Measurements from ENCODE around the gene PLEKHM3. TPM values are rescaled to one million over a fixed set of nuclear protein-coding genes. Genes with fewer than 3 reads are reported as not detected.

Gene PLEKHM3
- total and polyA plus RNA-seq, 2 of the 13 experiments (the other 11 are each of a cell fraction or from before 2014, with no cell fraction given): 4.5 to 4.7 TPM

DNA sequence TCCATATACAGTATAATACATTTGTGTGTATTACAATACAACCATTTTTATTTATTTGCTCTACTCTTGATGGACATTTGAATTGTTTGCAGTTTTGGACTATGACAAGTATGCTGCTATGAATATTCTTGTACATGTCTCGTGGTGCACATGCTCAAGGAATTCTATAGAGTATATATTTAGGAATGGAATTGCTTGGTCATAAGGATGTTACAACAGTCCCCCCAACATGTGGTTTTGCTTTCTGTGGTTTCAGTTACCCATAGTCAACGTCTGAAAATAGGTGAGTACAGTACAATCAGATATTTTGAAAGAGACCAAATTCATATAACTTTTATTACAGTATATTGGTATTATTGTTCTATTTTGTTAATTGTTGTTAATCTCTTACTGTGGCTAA lies 24.1 kb upstream of the PLEKHM3 start:
- Histone ChIP-seq H3K4me3 (replicated peaks in 1 of 3; ENCODE audit: insufficient read depth in 1 of 3, low read depth in 2 of 3, low read length in 3 of 3) (no peak overlapping the region), H3K4me1 (ENCODE audit: insufficient read depth, low read length) (peaks cover 9% of the 10 kb centered on the region), H3K9ac (ENCODE audit: insufficient read depth, low read depth, low read length) (no peak overlapping the region), H3K79me2 (ENCODE audit: insufficient read depth, low read length) (no peaks in the 10 kb centered on the region), H2AFZ (ENCODE audit: low read length) (no peak overlapping the region), H3K27me3 (ENCODE audit: control insufficient read depth in 1 of 2, insufficient read depth in 2 of 2, low read length in 2 of 2) (peaks cover 0 to 6% of the 10 kb centered on the region in 2 experiments; a peak in 1 of 5 replicates), H4K20me1 (ENCODE audit: insufficient read depth, low read length) (no peaks in the 10 kb centered on the region), H3K9me3 (ENCODE audit: low read length) (no peaks in the 10 kb centered on the region), H3K27ac (ENCODE audit: extremely low read length, insufficient read depth, low read length) (no peak overlapping the region), H3K36me3 (replicated peaks in 1 of 2; ENCODE audit: control insufficient read depth in 1 of 2, insufficient read depth in 2 of 2, low read length in 2 of 2) (no peaks in the 10 kb centered on the region), H3K4me2 (ENCODE audit: low read depth, low read length) (no peak overlapping the region)
- intact Hi-C loops (cut with micrococcal nuclease; ENCODE audit: unreplicated experiment) (no loop called here), in situ Hi-C loops (cut with HindIII; ENCODE audit: extremely low pct_ligation_motif_present, low pct_unique_long_range_greater_than_20kb) (no loop called here)
- ChIA-PET CTCF (ENCODE audit: low intra/inter-chr PET ratio, low total read pairs) (no interaction called here), POLR2A (no interaction called here)
- ATAC-seq: no peak
- BruUV-seq (replicated peaks): no TSS peak
- TF ChIP-seq ZNF567 (CRISPR knock-in tag; IDR thresholded peaks at IDR 0.05; ENCODE audit: borderline replicate concordance): no peak
- 3% methylated on average over 2 of the region's 2 CpGs for WGBS (ENCODE audit: low lambda C conversion rate)
- no peak for DNase-seq (ENCODE audit: low spot score)
- no peak for FAIRE-seq

DNA sequence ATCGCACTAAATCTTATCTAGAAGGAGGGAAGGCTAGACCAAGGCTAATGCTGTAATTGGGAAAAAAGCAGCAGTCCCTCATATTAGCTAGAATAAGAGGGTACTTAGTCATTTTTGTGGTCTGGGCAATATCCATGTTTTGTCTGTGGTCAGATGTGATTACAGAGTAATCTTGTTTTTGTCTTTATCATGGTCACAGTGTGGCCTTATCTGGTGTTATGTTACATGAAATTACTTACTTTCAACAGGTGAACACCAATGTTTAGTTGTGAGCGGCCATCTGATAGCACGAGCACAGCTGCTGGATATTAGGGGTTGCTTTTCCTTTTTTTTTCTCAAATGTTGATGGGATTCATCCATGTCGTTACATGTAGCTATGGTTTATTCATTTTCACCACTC lies 23.7 kb upstream of the PLEKHM3 start:
- no peak overlapping the region for H3K9ac ChIP-seq (ENCODE audit: insufficient read depth, low read depth, low read length)
- no peak for FAIRE-seq
- BruUV-seq (replicated peaks): no TSS peak
- in situ Hi-C loops (cut with HindIII; ENCODE audit: extremely low pct_ligation_motif_present, low pct_unique_long_range_greater_than_20kb): no loop called here
- no peak overlapping the region for H3K4me3 ChIP-seq (replicated peaks in 1 of 3; ENCODE audit: insufficient read depth in 1 of 3, low read depth in 2 of 3, low read length in 3 of 3)
- CTCF ChIA-PET (ENCODE audit: low intra/inter-chr PET ratio, low total read pairs): no interaction called here
- no peak overlapping the region for H3K4me2 ChIP-seq (ENCODE audit: low read depth, low read length)
- no peak overlapping the region for H2AFZ ChIP-seq (ENCODE audit: low read length)
- H3K4me1 ChIP-seq (ENCODE audit: insufficient read depth, low read length): peaks cover 9% of the 10 kb centered on the region
- H3K36me3 ChIP-seq (replicated peaks in 1 of 2; ENCODE audit: control insufficient read depth in 1 of 2, insufficient read depth in 2 of 2, low read length in 2 of 2): no peaks in the 10 kb centered on the region
- intact Hi-C loops (cut with micrococcal nuclease; ENCODE audit: unreplicated experiment): no loop called here
- 21% methylated on average over 4 of the region's 4 CpGs for WGBS (ENCODE audit: low lambda C conversion rate)
- DNase-seq (ENCODE audit: low spot score): no peak
- H3K79me2 ChIP-seq (ENCODE audit: insufficient read depth, low read length): no peaks in the 10 kb centered on the region
- no peak overlapping the region for H3K27ac ChIP-seq (ENCODE audit: extremely low read length, insufficient read depth, low read length)
- POLR2A ChIA-PET: no interaction called here
- peaks cover 0 to 6% of the 10 kb centered on the region in 2 experiments; a peak in 1 of 5 replicates for H3K27me3 ChIP-seq (ENCODE audit: control insufficient read depth in 1 of 2, insufficient read depth in 2 of 2, low read length in 2 of 2)
- H3K9me3 ChIP-seq (ENCODE audit: low read length): no peaks in the 10 kb centered on the region
- ATAC-seq: no peak
- no peaks in the 10 kb centered on the region for H4K20me1 ChIP-seq (ENCODE audit: insufficient read depth, low read length)
- TF ChIP-seq SMAD1 (CRISPR knock-in tag; IDR thresholded peaks at IDR 0.05; ENCODE audit: borderline replicate concordance, low read depth) (no peak), GTF3A (CRISPR knock-in tag; conservative IDR thresholded peaks at IDR 0.05) (no peak), ZNF724P (CRISPR knock-in tag; IDR thresholded peaks at IDR 0.05; ENCODE audit: borderline replicate concordance) (no peak), ZNF772 (CRISPR knock-in tag; IDR thresholded peaks at IDR 0.05) (no peak), HIVEP1 (CRISPR knock-in tag; IDR thresholded peaks at IDR 0.05) (no peak), RFXANK (CRISPR knock-in tag; IDR thresholded peaks at IDR 0.05) (no peak), NR2F1 (CRISPR knock-in tag; IDR thresholded peaks at IDR 0.05) (no peak), ZNF124 (CRISPR knock-in tag; IDR thresholded peaks at IDR 0.05) (no peak)
- TF ChIP-seq, protein P1, sequence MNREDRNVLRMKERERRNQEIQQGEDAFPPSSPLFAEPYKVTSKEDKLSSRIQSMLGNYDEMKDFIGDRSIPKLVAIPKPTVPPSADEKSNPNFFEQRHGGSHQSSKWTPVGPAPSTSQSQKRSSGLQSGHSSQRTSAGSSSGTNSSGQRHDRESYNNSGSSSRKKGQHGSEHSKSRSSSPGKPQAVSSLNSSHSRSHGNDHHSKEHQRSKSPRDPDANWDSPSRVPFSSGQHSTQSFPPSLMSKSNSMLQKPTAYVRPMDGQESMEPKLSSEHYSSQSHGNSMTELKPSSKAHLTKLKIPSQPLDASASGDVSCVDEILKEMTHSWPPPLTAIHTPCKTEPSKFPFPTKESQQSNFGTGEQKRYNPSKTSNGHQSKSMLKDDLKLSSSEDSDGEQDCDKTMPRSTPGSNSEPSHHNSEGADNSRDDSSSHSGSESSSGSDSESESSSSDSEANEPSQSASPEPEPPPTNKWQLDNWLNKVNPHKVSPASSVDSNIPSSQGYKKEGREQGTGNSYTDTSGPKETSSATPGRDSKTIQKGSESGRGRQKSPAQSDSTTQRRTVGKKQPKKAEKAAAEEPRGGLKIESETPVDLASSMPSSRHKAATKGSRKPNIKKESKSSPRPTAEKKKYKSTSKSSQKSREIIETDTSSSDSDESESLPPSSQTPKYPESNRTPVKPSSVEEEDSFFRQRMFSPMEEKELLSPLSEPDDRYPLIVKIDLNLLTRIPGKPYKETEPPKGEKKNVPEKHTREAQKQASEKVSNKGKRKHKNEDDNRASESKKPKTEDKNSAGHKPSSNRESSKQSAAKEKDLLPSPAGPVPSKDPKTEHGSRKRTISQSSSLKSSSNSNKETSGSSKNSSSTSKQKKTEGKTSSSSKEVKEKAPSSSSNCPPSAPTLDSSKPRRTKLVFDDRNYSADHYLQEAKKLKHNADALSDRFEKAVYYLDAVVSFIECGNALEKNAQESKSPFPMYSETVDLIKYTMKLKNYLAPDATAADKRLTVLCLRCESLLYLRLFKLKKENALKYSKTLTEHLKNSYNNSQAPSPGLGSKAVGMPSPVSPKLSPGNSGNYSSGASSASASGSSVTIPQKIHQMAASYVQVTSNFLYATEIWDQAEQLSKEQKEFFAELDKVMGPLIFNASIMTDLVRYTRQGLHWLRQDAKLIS (CRISPR knock-in tag; IDR thresholded peaks at IDR 0.05): no peak
- TF ChIP-seq, protein P2, sequence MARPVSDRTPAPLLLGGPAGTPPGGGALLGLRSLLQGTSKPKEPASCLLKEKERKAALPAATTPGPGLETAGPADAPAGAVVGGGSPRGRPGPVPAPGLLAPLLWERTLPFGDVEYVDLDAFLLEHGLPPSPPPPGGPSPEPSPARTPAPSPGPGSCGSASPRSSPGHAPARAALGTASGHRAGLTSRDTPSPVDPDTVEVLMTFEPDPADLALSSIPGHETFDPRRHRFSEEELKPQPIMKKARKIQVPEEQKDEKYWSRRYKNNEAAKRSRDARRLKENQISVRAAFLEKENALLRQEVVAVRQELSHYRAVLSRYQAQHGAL (CRISPR knock-in tag; IDR thresholded peaks at IDR 0.05; ENCODE audit: not compliant biosample characterization): no peak
- TF ChIP-seq, protein P3, sequence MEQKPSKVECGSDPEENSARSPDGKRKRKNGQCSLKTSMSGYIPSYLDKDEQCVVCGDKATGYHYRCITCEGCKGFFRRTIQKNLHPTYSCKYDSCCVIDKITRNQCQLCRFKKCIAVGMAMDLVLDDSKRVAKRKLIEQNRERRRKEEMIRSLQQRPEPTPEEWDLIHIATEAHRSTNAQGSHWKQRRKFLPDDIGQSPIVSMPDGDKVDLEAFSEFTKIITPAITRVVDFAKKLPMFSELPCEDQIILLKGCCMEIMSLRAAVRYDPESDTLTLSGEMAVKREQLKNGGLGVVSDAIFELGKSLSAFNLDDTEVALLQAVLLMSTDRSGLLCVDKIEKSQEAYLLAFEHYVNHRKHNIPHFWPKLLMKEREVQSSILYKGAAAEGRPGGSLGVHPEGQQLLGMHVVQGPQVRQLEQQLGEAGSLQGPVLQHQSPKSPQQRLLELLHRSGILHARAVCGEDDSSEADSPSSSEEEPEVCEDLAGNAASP (CRISPR knock-in tag; IDR thresholded peaks at IDR 0.05; ENCODE audit: borderline replicate concordance): no peak

All from HepG2 (cell line).